ENCODE results near the gene DOCK8. TPM values are rescaled to one million over a fixed set of nuclear protein-coding genes. Genes with fewer than 3 reads are reported as not detected.

DOCK8 gene
- total RNA-seq, 4 donors from 2014 or later: 6.7 to 28.5 (median 11.7) TPM

DNA sequence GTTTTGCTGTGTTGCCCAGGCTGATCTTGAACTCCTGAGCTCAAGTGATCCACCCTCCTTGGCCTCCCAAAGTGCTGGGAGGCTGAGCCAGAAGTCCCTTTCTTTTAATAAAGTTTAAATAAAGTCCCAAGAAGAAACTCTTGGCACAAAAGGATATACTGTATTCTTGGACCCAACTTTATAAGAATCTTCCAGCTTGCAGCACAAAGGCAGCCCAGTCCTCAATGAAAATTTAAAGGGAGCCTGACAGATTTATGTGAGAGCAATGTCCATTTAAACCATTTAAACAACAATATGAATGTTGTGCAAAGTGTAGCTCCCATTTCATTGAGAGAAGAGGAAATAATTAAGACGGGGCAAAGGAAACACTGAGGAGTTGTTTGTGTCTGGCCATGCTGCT, 217.0 kb downstream of the DOCK8 start:
- H3K4me3 ChIP-seq: no peak overlapping the region
- intact Hi-C loops (cut with DNase I; ENCODE audit: low total_unique reads): no loop called here
- no peak overlapping the region for H3K27ac ChIP-seq
- no peak for DNase-seq
- no peak for TF ChIP-seq POLR2A (IDR thresholded peaks at IDR 0.05)
- TF ChIP-seq, protein P1, sequence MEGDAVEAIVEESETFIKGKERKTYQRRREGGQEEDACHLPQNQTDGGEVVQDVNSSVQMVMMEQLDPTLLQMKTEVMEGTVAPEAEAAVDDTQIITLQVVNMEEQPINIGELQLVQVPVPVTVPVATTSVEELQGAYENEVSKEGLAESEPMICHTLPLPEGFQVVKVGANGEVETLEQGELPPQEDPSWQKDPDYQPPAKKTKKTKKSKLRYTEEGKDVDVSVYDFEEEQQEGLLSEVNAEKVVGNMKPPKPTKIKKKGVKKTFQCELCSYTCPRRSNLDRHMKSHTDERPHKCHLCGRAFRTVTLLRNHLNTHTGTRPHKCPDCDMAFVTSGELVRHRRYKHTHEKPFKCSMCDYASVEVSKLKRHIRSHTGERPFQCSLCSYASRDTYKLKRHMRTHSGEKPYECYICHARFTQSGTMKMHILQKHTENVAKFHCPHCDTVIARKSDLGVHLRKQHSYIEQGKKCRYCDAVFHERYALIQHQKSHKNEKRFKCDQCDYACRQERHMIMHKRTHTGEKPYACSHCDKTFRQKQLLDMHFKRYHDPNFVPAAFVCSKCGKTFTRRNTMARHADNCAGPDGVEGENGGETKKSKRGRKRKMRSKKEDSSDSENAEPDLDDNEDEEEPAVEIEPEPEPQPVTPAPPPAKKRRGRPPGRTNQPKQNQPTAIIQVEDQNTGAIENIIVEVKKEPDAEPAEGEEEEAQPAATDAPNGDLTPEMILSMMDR (IDR thresholded peaks at IDR 0.05): no peak
- H3K36me3 ChIP-seq: no peaks in the 10 kb centered on the region
- no peaks in the 10 kb centered on the region for H3K9me3 ChIP-seq
- no peaks in the 10 kb centered on the region for H3K27me3 ChIP-seq
- no peaks in the 10 kb centered on the region for H3K4me1 ChIP-seq

GRCh38 chr9:436482-436881, 221.8 kb downstream of the DOCK8 start:
- Histone ChIP-seq H3K27me3 (no peaks in the 10 kb centered on the region), H3K9me3 (no peaks in the 10 kb centered on the region), H3K4me1 (peaks cover 0 to 8% of the 10 kb centered on the region in 2 donors), H3K4me3 (no peak overlapping the region), H3K36me3 (no peaks in the 10 kb centered on the region), H3K27ac (peak overlapping the region; percentile 88 to 92)
- intact Hi-C loops (cut with DNase I; ENCODE audit: low total_unique reads): no loop called here
- DNase-seq: no peak
- TF ChIP-seq POLR2A (IDR thresholded peaks at IDR 0.05): no peak
- TF ChIP-seq, protein P1 (IDR thresholded peaks at IDR 0.05): no peak

DNA sequence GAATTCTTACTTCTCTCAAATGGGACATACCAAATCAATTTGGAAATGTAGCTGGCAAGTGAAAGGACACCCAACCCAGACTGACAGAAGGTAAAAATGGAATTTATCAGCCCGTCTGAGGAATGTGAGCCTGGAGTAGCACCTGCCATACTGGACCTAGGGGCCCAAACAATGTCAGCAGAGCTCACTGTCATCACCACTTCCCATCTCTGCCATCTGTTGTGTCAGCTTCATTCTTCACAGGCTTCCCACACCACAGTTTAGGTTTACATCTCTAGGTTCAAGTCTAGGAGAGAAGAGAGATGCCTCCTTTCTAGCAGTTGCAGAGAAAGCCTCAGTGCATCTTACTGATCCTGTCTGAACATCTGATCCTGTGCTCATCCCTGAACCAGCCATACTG, 222.4 kb downstream of the DOCK8 start:
- Histone ChIP-seq H3K4me3 (no peak overlapping the region), H3K4me1 (peaks cover 0 to 8% of the 10 kb centered on the region in 2 donors), H3K27me3 (no peaks in the 10 kb centered on the region), H3K36me3 (no peaks in the 10 kb centered on the region), H3K27ac (peak overlapping the region; percentile 88 to 92), H3K9me3 (no peaks in the 10 kb centered on the region)
- intact Hi-C loops (cut with DNase I; ENCODE audit: low total_unique reads): no loop called here
- DNase-seq: no peak
- TF ChIP-seq, protein P1 (IDR thresholded peaks at IDR 0.05): no peak
- no peak for TF ChIP-seq POLR2A (IDR thresholded peaks at IDR 0.05)

GRCh38 chr9:437574-438001, 222.9 kb downstream of the DOCK8 start:
- no peak overlapping the region for H3K4me3 ChIP-seq
- intact Hi-C loops (cut with DNase I; ENCODE audit: low total_unique reads): no loop called here
- no peaks in the 10 kb centered on the region for H3K9me3 ChIP-seq
- TF ChIP-seq, protein P1 (IDR thresholded peaks at IDR 0.05): no peak
- peak in 1 of 2 donors; percentile 6 for TF ChIP-seq POLR2A (IDR thresholded peaks at IDR 0.05)
- peak overlapping the region; percentile 88 to 92 for H3K27ac ChIP-seq
- no peaks in the 10 kb centered on the region for H3K27me3 ChIP-seq
- H3K4me1 ChIP-seq: peaks cover 0 to 8% of the 10 kb centered on the region in 2 donors
- DNase-seq: peak in 1 of 2 donors; percentile 43
- H3K36me3 ChIP-seq: no peaks in the 10 kb centered on the region

DNA sequence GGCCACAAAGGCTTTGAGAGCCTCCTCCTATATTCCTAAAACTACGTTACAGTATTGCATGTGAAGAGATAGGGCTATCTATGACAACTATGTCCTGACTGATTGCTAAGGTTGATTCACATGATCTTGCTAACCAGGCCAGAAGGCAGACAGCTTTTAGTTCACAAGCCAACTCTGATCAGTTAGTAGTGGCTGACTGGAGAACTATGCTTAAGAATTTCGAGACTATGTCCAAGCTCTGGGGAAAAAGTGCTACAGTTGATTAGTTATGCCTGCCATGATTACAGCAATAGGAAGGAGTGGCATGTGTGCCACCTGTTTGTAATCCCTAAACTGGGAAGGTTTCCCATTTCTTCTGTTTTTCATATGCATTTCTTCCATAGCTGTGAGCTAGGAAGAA, 223.4 kb downstream of the DOCK8 start:
- no peaks in the 10 kb centered on the region for H3K27me3 ChIP-seq
- H3K4me1 ChIP-seq: peaks cover 0 to 8% of the 10 kb centered on the region in 2 donors
- H3K36me3 ChIP-seq: no peaks in the 10 kb centered on the region
- TF ChIP-seq, protein P1 (IDR thresholded peaks at IDR 0.05): no peak
- TF ChIP-seq POLR2A (IDR thresholded peaks at IDR 0.05): no peak
- DNase-seq: no peak
- peak overlapping the region; percentile 88 to 92 for H3K27ac ChIP-seq
- intact Hi-C loops (cut with DNase I; ENCODE audit: low total_unique reads): no loop called here
- no peak overlapping the region for H3K4me3 ChIP-seq
- H3K9me3 ChIP-seq: no peaks in the 10 kb centered on the region

Measured in uterus (tissue), 4 donors.